GM12865 (cell line): Measurements from ENCODE around the gene HCFC2.
A peak's percentile ranks its signal among the peaks of the same experiment; 100 is the strongest.

Source experiments
- DNase-seq: peaks from one replicate; pipeline ENCODE4 v3.0.0; 2010; ENCODE audit warnings: low read depth
- H3K4me3 ChIP-seq: 2 replicates; pipeline ENCODE4 v1.5.1; 2011; ENCODE audit warnings: mild to moderate bottlenecking, low read depth, low read length, control low read depth
- CTCF ChIP-seq: IDR thresholded peaks from 2 replicates; pipeline ENCODE4 v1.5.1; 2011; ENCODE audit warnings: low read length, control low read depth, low read depth, inconsistent platforms; ENCODE audit not compliant: insufficient read depth; ENCODE audit errors: missing control alignments

HCFC2 gene

DNA sequence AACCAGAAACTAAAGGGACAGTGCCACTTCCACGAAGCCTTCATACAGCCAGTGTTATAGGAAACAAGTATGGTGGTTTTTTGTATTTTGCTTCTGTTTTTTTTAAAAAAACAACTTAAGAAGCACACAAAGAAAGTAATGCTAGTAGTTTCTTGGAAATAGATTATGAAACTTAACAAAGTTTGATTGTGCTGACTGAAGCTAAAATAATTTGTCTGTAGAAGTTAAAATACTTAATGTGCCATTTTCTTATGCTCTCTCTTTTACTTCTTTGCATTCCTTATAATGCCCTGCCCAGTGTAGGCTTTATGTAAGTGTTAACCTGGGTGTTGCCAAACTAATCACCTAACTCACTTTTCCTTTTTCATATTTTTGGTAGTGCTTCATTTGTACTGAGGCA, 16.4 kb downstream of the HCFC2 start:
- DNase-seq, result no peak
- H3K4me3 ChIP-seq, result no peak overlapping the region
- no peak for TF ChIP-seq CTCF

- no peak for TF ChIP-seq CTCF
- H3K4me3 ChIP-seq, result no peak overlapping the region
- DNase-seq, result peak; percentile 75
Observed at GRCh38 chr12:104083769-104084475, 19.6 kb downstream of the HCFC2 start.

- TF ChIP-seq CTCF, result no peak
- DNase-seq, result no peak
- no peak overlapping the region for H3K4me3 ChIP-seq
Observed at GRCh38 chr12:104090685-104091084, 26.4 kb downstream of the HCFC2 start.

- no peak overlapping the region for H3K4me3 ChIP-seq
- no peak for DNase-seq
- no peak for TF ChIP-seq CTCF
Observed at GRCh38 chr12:104091136-104091535, 26.8 kb downstream of the HCFC2 start.

GRCh38 chr12:104094284-104094683, 30.0 kb downstream of the HCFC2 start:
- H3K4me3 ChIP-seq, result no peak overlapping the region
- TF ChIP-seq CTCF, result no peak
- DNase-seq, result no peak

DNA sequence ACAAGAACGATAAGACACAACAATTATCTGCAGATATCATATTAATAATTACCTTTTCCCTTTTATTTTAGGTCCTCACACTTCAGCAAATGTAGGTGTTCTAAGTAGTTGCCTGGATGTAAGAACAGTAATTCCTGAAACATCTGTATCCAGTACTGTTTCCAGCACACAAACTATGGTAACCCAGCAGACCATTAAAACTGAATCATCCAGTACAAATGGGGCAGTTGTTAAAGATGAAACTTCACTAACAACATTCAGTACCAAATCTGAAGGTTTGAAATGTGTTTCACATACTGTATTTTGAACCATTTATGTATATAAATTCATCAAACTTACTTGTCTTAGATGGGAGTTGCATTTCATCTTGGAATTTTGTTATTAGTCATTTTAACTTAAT, 31.0 kb downstream of the HCFC2 start:
- TF ChIP-seq CTCF, result no peak
- no peak for DNase-seq
- no peak overlapping the region for H3K4me3 ChIP-seq

GRCh38 chr12:104097954-104098353, 33.6 kb downstream of the HCFC2 start:
- no peak for DNase-seq
- no peak overlapping the region for H3K4me3 ChIP-seq
- no peak for TF ChIP-seq CTCF
